IPS-NIHi7 (cell line): ENCODE measurements around the gene IRF2BP2.

ENCODE experiments used
- DNase-seq: peaks from one replicate; pipeline ENCODE4 v3.0.0; 2012; ENCODE audit warnings: mixed read lengths; ENCODE audit errors: extremely low spot score

The IRF2BP2 gene

DNA sequence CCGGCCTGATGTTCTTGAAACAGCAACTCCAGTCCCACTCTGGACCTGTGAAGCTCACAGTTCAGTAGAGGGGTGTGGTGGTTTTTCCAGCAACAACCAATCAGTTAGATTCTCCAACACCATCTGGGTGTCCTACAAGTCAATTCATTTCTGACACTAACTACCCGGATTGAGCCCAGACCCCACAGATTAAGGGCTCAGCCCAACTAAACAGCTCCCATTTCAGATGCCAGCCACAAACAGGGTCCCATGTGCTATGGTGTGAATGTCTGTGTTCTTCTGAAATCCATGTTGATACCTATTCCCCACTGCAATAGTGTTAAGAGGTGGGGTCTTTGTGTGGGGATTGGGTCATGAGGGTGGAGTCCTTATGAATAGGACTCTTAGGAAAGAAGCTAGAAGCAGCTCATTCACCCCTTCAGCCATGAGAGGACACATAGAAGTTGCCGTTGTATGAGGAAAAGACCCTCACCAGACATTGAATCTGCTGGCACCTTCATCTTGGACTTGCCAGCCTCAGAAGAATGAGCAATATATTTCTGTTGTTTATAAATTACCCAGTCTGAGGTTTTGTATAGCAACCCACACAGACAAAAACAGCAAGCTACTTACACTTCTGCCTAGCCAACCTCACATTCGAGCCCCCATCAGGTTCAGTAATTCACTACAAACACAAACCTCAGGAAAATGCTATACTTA lies 53.6 kb downstream of the IRF2BP2 start:
- no peak for DNase-seq

DNA sequence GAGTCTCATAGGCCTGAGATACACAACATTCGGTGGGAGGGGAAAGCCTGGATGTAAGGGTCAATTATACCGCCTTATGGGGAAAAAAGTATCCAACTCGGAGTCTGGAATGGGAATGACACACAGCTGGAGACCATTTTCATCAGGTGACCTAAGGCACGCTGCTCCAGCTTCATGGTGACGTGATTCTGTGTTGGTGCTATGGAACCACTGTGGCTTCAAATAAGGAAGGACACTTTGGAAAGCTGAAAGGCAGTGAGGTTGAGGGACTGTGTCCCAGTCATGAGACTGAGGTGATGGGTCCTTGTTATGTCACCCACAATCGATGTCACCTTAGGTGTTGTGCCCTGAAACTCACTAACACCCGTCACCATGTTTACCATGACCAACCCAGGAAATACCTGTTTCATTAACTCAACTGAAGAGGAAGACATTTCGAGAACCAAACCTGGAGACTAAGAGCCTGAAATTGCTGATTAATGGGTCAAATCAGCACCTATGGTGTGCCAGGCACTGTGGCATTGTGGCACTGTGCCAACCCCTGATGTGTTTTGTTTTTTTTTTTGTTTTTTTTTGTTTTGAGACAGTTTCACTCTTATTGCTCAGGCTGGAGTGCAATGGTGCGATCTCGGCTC lies 54.5 kb downstream of the IRF2BP2 start:
- DNase-seq: no peak

DNA sequence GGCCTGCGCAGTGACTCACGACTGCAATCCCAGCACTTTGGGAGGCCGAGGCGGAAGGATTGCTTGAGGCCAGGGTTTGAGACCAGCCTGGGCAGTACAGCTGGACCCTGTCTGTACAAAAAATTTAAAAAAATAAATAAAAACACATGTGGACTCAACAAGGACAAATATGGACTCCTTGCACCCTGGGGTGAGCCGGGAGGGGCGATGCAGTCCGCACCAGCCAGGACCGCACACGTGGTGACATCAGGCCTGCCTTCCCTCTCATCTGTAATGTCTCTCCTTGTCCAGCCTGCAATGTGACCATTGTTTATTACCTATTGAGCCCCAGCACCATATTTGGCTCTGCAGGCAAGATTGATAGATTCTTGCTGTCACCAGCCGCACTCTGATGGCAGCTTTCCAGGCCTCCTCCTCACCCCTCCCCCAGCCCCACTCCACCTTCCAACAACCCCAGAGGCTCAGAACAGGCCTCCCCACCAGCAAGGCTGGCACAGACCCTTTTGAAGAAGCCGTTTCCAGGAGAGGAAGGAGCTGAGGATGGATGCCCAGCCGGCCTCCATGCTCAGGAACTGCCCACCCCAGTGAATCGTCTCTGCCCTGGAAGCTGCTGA lies 55.2 kb downstream of the IRF2BP2 start:
- DNase-seq: no peak
